Motor neuron (in vitro differentiated cells): Measurements from ENCODE around the gene ZRANB3. TPM values are rescaled to one million over a fixed set of nuclear protein-coding genes. Genes with fewer than 3 reads are reported as not detected.
"Not testable (repeated sequence)": the region's sequence is repeated elsewhere in the genome, so short reads cannot be mapped to it uniquely, and the experiment has no call there.

Source experiments
- ATAC-seq, 8 experiments: fragments of 200-7000 bp; cut with Tn5 transposase; replicated peaks in 6 of 8; 2 replicates each; pipeline ENCODE4 v1.8.0; 2021; ENCODE audit warnings: mild to moderate bottlenecking in 8 of 8, moderate library complexity in 8 of 8
- H3K27ac ChIP-seq, 2 donors: fragments of 250-450 bp; sonication (Bioruptor Pico); 2 replicates each; pipeline ENCODE4 v1.9.0; 2021; ENCODE audit warnings: antibody characterized with exemption in 2 of 2, mild to moderate bottlenecking in 2 of 2, moderate library complexity in 1 of 2
- H3K4me1 ChIP-seq, 2 donors: fragments of 250-450 bp; sonication (Bioruptor Pico); replicated peaks in 1 of 2; 2 replicates each; pipeline ENCODE4 v1.6.1; 2021; ENCODE audit warnings: antibody characterized with exemption in 2 of 2, mild to moderate bottlenecking in 2 of 2, moderate library complexity in 1 of 2
- H3K4me3 ChIP-seq, 5 donors: fragments of 250-450 bp; sonication (Bioruptor Pico); 2 replicates each; pipeline ENCODE4 v1.9.0; 2021; ENCODE audit warnings: antibody characterized with exemption in 5 of 5, mild to moderate bottlenecking in 5 of 5, moderate library complexity in 4 of 5
- WGBS, 10 experiments: fragments of 450-650 bp; shearing (Covaris generic); methylation state at CpG; one replicate each; pipeline ENCODE4 v1.0.0; 2022; 5-methylcytosine and 5-hydroxymethylcytosine counted together
- in situ Hi-C, 9 experiments: fragments of 400-800 bp; cut with MboI; loops; one replicate each; pipeline ENCODE4 v1.15.0; 2021; ENCODE audit warnings: low sequenced_read_pairs in 9 of 9, low pct_unique_long_range_greater_than_20kb in 2 of 9; ENCODE audit not compliant: unreplicated experiment in 9 of 9
- total RNA-seq, 8 experiments: library from RNA; unstranded; fragments of 300-600 nt; gene quantifications; 2 replicates each; pipeline versions ENCODE4 v1.2.3 to v1.2.4, GENCODE V29; 2022

ZRANB3 gene
- 10 to 100 TPM in 3 of 8 experiments, 1 to 10 TPM in 5; 6.3 to 18.2 (median 9.6) TPM for total RNA-seq

- in situ Hi-C loops, result no loop called here
- Histone ChIP-seq H3K27ac (peak within 1 kb of the TSS; percentile 91 to 92), H3K4me1 (peaks cover 5 to 6% of the 10 kb centered on the region in 2 donors), H3K4me3 (peak within 1 kb of the TSS; percentile 73 to 89 (median 82))
- WGBS, 10 experiments, result 0 to 2% (median 0%) methylated on average over 2 to 40 of the region's 46 CpGs
- peak; percentile 74 to 81 (median 78) for ATAC-seq
Observed at GRCh38 chr2:135530313-135531230, at the start of gene ZRANB3. Gene ZRANB3 (minus strand): TSS chr2:135531218.

DNA sequence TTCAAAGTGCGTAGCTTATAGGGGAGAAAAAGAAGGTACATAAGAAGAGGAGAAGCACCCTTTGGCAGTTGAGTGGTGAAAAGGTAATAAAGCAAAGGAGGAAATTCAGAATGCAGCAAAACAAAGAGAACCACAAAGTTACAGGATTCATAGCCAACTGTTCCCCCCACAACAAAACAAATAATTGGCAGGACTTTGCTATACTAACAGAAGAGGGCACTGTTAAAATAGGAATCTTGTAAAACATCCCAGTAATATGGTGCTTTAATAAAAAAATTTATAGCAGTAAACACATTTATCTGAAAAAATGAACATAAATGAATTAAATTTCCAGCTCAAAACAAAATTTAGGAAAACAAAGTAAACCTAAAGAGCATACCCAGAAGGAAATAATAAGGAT, 42.6 kb upstream of the ZRANB3 start:
- Histone ChIP-seq H3K4me3 (no peak overlapping the region), H3K4me1 (no peaks in the 10 kb centered on the region), H3K27ac (no peak overlapping the region)
- no peak for ATAC-seq
- WGBS, 10 experiments, result 89 to 100% (median 100%) methylated on average over 1 of the region's 1 CpG; no CpG with 5 or more reads in 1 of the 10 experiments
- in situ Hi-C loops, result no loop called here

- Histone ChIP-seq H3K4me3 (no peak overlapping the region), H3K27ac (no peak overlapping the region), H3K4me1 (no peaks in the 10 kb centered on the region)
- no peak for ATAC-seq
- in situ Hi-C loops, result no loop called here
- WGBS, 10 experiments, result 75 to 100% (median 92%) methylated on average over 2 of the region's 2 CpGs
Observed at GRCh38 chr2:135570884-135571283, 39.9 kb upstream of the ZRANB3 start.

DNA sequence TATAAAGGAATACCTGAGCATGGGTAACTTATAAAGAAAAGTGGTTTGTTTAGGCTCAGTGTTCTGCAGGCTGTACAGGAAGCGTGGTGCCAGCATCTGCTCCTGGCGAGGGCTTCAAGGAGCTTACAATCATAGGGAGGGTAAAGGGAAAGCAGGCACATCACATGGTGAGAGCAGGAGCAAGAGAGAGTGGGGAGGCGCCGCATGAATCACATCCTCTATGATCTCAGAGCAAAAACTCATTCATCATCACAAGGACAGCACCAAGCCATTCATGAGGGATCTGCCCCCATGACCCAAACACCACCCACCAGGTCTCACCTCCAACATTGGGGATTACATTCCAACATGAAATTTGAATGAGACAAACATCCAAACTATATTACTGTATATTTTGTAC, 32.8 kb upstream of the ZRANB3 start:
- in situ Hi-C loops, result no loop called here
- ATAC-seq, result peak in 3 of 8 experiments; percentile 20 to 76 (median 45)

GRCh38 chr2:135561925-135562324, 30.9 kb upstream of the ZRANB3 start:
- Histone ChIP-seq H3K4me1 (no peaks in the 10 kb centered on the region), H3K4me3 (no peak overlapping the region), H3K27ac (no peak overlapping the region)
- no peak for ATAC-seq
- 92 to 100% (median 95%) methylated on average over 2 to 4 of the region's 4 CpGs for WGBS, 10 experiments
- in situ Hi-C loops, result no loop called here

More for the DNA sequence above, 32.8 kb upstream of the ZRANB3 start:
- Histone ChIP-seq H3K4me1 (no peaks in the 10 kb centered on the region), H3K4me3 (no peak overlapping the region), H3K27ac (no peak overlapping the region)
- WGBS, 10 experiments, result 87 to 100% (median 93%) methylated on average over 1 to 3 of the region's 4 CpGs; no CpG with 5 or more reads in 3 of the 10 experiments

- WGBS, 10 experiments, result 50 to 100% (median 86%) methylated on average over 1 of the region's 1 CpG; no CpG with 5 or more reads in 6 of the 10 experiments
- in situ Hi-C loops, result no loop called here
- peak in 2 of 8 experiments; percentile 46 to 60 for ATAC-seq
- Histone ChIP-seq H3K4me3 (no peak overlapping the region), H3K4me1 (no peaks in the 10 kb centered on the region), H3K27ac (no peak overlapping the region)
Observed at GRCh38 chr2:135557530-135557929, 26.5 kb upstream of the ZRANB3 start.

DNA sequence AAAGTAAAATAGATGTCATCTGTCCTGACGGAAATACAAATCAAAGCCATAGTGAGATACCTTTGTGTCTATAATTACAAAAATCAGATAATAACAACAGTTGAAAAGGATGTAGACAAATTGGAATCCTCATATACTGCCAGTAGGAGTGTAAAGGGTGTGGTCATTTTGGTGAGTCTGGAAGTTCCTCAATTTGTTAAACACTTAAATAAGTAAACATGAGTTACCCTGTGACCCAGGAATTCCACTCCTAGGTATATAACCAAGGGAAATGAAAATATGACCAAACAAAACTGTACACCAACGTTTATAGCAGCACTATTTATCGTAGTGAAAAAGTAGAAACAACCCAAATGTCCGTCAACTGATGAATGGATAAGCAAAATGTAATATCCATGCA, 24.3 kb upstream of the ZRANB3 start:
- no peak overlapping the region for H3K4me3 ChIP-seq
- peak in 1 of 8 experiments; percentile 26 for ATAC-seq
- H3K4me1 ChIP-seq, result no peaks in the 10 kb centered on the region
- no peak overlapping the region for H3K27ac ChIP-seq
- in situ Hi-C loops, result no loop called here
- WGBS, 10 experiments, result 70 to 100% (median 96%) methylated on average over 1 to 4 of the region's 4 CpGs

DNA sequence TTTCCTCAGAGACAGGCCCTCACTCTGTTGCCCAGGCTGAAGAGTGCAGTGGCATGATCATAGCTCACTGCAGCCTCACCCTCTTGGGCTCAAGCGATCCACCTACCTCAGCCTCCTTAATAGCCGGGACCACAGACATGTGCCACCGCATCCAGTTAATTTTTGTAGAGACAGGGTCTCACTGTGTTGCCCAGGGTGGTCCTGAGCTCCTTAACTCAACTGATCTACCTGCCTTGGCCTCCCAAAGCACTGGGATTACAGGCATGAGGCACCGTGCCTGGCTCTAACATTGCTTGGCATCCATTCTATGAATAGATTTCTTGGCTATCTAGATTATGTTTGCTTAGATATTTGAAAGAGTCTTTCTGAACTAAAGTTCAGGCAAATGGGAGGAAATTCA, 21.9 kb upstream of the ZRANB3 start:
- in situ Hi-C loops, result no loop called here
- 83 to 100% (median 100%) methylated on average over 1 to 4 of the region's 4 CpGs; no CpG with 5 or more reads in 3 of the 10 experiments for WGBS, 10 experiments

GRCh38 chr2:135551356-135551755, 20.3 kb upstream of the ZRANB3 start:
- H3K4me1 ChIP-seq, result no peaks in the 10 kb centered on the region
- 79 to 100% (median 96%) methylated on average over 3 to 5 of the region's 5 CpGs for WGBS, 10 experiments
- no peak for ATAC-seq

More for the DNA sequence above, 21.9 kb upstream of the ZRANB3 start:
- no peak overlapping the region for H3K4me3 ChIP-seq
- ATAC-seq, result no peak
- no peaks in the 10 kb centered on the region for H3K4me1 ChIP-seq
- H3K27ac ChIP-seq, result no peak overlapping the region

DNA sequence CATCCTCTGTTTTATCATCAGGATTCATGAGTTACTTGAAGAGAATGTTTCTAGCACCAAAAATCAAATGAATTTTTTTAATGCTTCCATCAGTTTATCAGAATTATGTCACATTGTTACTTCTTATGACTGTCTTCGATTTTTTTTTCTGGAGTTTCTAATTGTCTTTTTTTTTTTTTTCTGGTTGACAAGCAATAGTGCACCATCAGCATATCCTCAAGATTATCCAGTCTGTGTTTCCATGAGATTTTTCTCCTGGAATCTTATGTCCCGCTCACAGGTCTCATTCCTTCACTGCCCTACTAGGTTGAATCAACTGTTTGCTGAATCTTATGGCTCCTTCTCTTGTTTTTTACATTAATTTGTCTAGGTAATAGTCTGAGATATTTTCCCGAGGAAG, 16.3 kb upstream of the ZRANB3 start:
- no peaks in the 10 kb centered on the region for H3K4me1 ChIP-seq
- no peak overlapping the region for H3K4me3 ChIP-seq
- in situ Hi-C loops, result no loop called here
- H3K27ac ChIP-seq, result no peak overlapping the region
- 82 to 100% (median 95%) methylated on average over 1 to 3 of the region's 3 CpGs for WGBS, 10 experiments
- ATAC-seq, result no peak

More at GRCh38 chr2:135551356-135551755, 20.3 kb upstream of the ZRANB3 start:
- in situ Hi-C loops, result no loop called here
- Histone ChIP-seq H3K27ac (no peak overlapping the region), H3K4me3 (no peak overlapping the region)

DNA sequence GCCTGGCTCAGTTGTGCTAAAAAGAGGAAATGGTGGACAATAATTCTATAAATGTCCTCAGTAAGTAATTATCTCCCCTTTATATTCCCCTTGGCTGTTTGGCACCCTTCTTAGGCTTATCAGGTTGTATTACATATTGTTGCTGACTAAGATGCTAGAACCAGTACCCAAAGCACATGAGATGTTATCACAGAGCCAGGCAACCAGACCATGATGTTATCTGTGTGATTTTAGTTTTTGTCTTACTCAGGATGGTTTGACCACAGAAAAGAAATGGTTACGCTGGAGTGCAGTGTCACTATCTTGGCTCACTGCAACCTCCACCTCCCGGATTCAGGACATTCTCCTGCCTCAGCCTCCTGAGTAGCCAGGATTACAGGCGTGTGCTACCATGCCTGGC, 15.4 kb upstream of the ZRANB3 start:
- WGBS, 10 experiments, result 63 to 100% (median 100%) methylated on average over 1 to 2 of the region's 3 CpGs; no CpG with 5 or more reads in 4 of the 10 experiments
- no peak for ATAC-seq

DNA sequence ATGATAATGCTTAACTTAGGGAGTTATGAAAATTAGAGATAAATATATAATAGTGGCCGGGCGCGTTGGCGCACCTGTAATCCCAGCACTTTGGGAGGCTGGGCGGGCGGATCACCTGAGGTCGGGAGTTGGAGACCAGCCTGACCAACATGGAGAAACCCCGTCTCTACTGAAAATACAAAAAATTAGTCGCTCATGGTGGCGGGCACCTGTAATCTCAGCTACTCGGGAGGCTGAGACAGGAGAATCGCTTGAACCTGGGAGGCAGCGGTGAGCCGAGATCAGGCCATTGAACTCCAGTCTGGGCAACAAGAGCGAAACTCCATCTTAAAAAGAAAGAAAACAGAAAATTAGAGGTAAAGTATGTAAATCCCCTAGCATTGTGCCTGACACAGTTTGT, 2.5 kb upstream of the ZRANB3 start:
- H3K4me3 ChIP-seq, H3K4me1 ChIP-seq, H3K27ac ChIP-seq, ATAC-seq, in situ Hi-C loops: not testable (repeated sequence)
- 93 to 100% (median 98%) methylated on average over 2 to 12 of the region's 15 CpGs; no CpG with 5 or more reads in 2 of the 10 experiments for WGBS, 10 experiments

More for the DNA sequence above, 15.4 kb upstream of the ZRANB3 start:
- Histone ChIP-seq H3K4me3 (no peak overlapping the region), H3K4me1 (no peaks in the 10 kb centered on the region), H3K27ac (no peak overlapping the region)
- in situ Hi-C loops, result no loop called here

- Histone ChIP-seq H3K27ac (no peak overlapping the region), H3K4me3 (peak overlapping the region; percentile 73 to 89 (median 82)), H3K4me1 (peaks cover 5 to 6% of the 10 kb centered on the region in 2 donors)
- 0 to 57% (median 29%) methylated on average over 1 to 3 of the region's 3 CpGs; no CpG with 5 or more reads in 1 of the 10 experiments for WGBS, 10 experiments
- in situ Hi-C loops, result no loop called here
- no peak for ATAC-seq
Observed at GRCh38 chr2:135532581-135532980, 1.6 kb upstream of the ZRANB3 start.
